Heart left ventricle (tissue), 13 donors: ENCODE data around the gene SH3BP2.

Source experiments
- CTCF ChIP-seq, 12 donors: fragments of 200-600 bp; sonication (generic) in 4 of 12; IDR thresholded peaks; one replicate each; pipeline versions ENCODE4 v1.5.0 to v1.8.0; 2018 to 2022; ENCODE audit warnings: antibody characterized with exemption in 12 of 12, mild to moderate bottlenecking in 5 of 12
- POLR2A ChIP-seq, 2 donors: fragments of 450-650 bp; IDR thresholded peaks; one replicate each; pipeline ENCODE4 v1.6.1; 2017; ENCODE audit warnings: antibody characterized with exemption in 2 of 2, mild to moderate bottlenecking in 2 of 2, moderate library complexity in 2 of 2
- donor health status: ischemic (EF 13 %, LVEDD 7.1; RV severe dilation, severe dysfunction).
- donor health status: DM: no; HTN: yes; CAD: no.
- donor health status: DM: no; HTN: no; CAD: no.
- donor health status: ischemic (EF 25% LVEDD 6.9; RV normal size, moderate dysfunction).
- donor health status: ischemic (EF 25% LVEDD 5.7; RV mildly dilated, moderate dysfunction).
- donor health status: ischemic (EF 35%, LVEDD 5.7; RV mildly dilated, moderate dysfunction).
- donor health status: nonischemic (EF 11% LVEDD 7.7; RV severe dilation, severe dysfunction).
- donor health status: DM: yes; HTN: yes; CAD: no.
- donor health status: PGD.
- donor health status: ischemic (EF 29% LVEDD 5.4; RV normal size, mild dysfunction).
- donor health status: nonischemic (EF 23%, LVEDD 6.1; RV moderate dilation, normal function).

DNA sequence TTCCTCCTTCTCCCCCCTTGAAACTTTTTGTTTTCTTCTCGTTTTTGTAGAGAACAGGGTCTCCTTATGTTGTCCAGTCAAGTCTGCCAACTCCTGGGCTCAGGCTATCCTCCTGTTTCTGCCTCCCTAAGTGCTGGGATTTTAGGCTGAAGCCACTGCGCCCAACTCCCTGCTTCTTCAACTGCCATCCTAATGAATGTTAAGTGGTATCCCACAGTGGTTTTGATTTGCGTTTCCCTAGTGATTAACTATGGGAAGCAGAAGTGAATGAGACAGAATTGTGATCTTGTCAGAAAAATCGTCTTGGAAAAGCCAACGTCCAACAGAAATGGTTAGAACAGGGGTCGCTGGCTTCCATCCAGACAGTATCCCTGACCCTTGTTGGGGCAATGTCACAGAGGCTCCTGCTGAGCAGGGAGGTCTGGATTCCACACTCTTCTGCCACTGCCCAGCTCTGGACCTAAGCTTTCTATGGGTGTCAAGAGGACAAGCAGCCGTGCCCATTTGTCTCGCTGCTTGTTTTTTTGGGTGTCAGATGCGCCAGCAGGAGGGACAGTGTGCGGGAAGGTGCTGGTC lies 49.9 kb downstream of the SH3BP2 start:
- TF ChIP-seq CTCF (IDR thresholded peaks at IDR 0.05) (no peak), POLR2A (IDR thresholded peaks at IDR 0.05) (no peak)
